KOPT-K1 (cell line): Measurements from ENCODE around the gene CYCS.
"Not testable (repeated sequence)": the region's sequence is repeated elsewhere in the genome, so short reads cannot be mapped to it uniquely, and the experiment has no call there.

Experiments used
- H3K27ac ChIP-seq: fragments of 200-600 bp; sonication (generic); 2 replicates; pipeline ENCODE4 v1.5.1; 2016; ENCODE audit warnings: antibody characterized with exemption, mild to moderate bottlenecking, low read depth, low read length; ENCODE audit not compliant: poor library complexity, severe bottlenecking
- H3K36me3 ChIP-seq: fragments of 200-600 bp; sonication (generic); 2 replicates; pipeline ENCODE4 v1.5.1; 2017; ENCODE audit warnings: antibody characterized with exemption, mild to moderate bottlenecking, low read length, moderate library complexity; ENCODE audit not compliant: insufficient read depth
- H3K9me3 ChIP-seq: fragments of 200-600 bp; sonication (generic); 2 replicates; pipeline ENCODE4 v1.5.1; 2017; ENCODE audit warnings: antibody characterized with exemption, low read length, mild to moderate bottlenecking; ENCODE audit not compliant: insufficient read depth, poor library complexity, severe bottlenecking

Gene CYCS

GRCh38 chr7:25125137-25125946, at the start of gene CYCS:
TSS of gene CYCS (minus strand) at chr7:25125260. CDS start at chr7:25124119, 1,141 bp downstream.
- peak within 1 kb of the TSS; percentile 82 for H3K27ac ChIP-seq
- no peaks in the 10 kb centered on the region for H3K9me3 ChIP-seq
- H3K36me3 ChIP-seq: peaks cover 33% of the 10 kb centered on the region

- H3K36me3 ChIP-seq: no peaks in the 10 kb centered on the region
- no peak overlapping the region for H3K27ac ChIP-seq
- H3K9me3 ChIP-seq: no peaks in the 10 kb centered on the region
Measured at GRCh38 chr7:25173184-25173583, 48.1 kb upstream of the CYCS start.

GRCh38 chr7:25171516-25171915, 46.5 kb upstream of the CYCS start:
- Histone ChIP-seq H3K9me3 (no peaks in the 10 kb centered on the region), H3K36me3 (no peaks in the 10 kb centered on the region), H3K27ac (no peak overlapping the region)

GRCh38 chr7:25171071-25171470, 46.0 kb upstream of the CYCS start:
- Histone ChIP-seq H3K27ac (no peak overlapping the region), H3K9me3 (no peaks in the 10 kb centered on the region), H3K36me3 (no peaks in the 10 kb centered on the region)

- Histone ChIP-seq H3K9me3 (no peaks in the 10 kb centered on the region), H3K27ac (no peak overlapping the region), H3K36me3 (0 out of 2 replicates have a peak, but pooled peaks cover 4% of the 10 kb centered on the region)
Measured at GRCh38 chr7:25169683-25170082, 44.6 kb upstream of the CYCS start.

- H3K27ac ChIP-seq: no peak overlapping the region
- H3K9me3 ChIP-seq: no peaks in the 10 kb centered on the region
- H3K36me3 ChIP-seq: 0 out of 2 replicates have a peak, but pooled peaks cover 4% of the 10 kb centered on the region
Measured at GRCh38 chr7:25168145-25168544, 43.1 kb upstream of the CYCS start.

- H3K36me3 ChIP-seq: 0 out of 2 replicates have a peak, but pooled peaks cover 4% of the 10 kb centered on the region
- no peak overlapping the region for H3K27ac ChIP-seq
- no peaks in the 10 kb centered on the region for H3K9me3 ChIP-seq
Measured at GRCh38 chr7:25167262-25167843, 42.3 kb upstream of the CYCS start.

- not testable (repeated sequence) for H3K9me3 ChIP-seq
Measured at GRCh38 chr7:25159983-25160596, 35.0 kb upstream of the CYCS start.

GRCh38 chr7:25158966-25159365, 33.9 kb upstream of the CYCS start:
- Histone ChIP-seq H3K27ac (no peak overlapping the region), H3K9me3 (no peaks in the 10 kb centered on the region)

More at GRCh38 chr7:25159983-25160596, 35.0 kb upstream of the CYCS start:
- not testable (repeated sequence) for H3K36me3 ChIP-seq, H3K27ac ChIP-seq

GRCh38 chr7:25151773-25152172, 26.7 kb upstream of the CYCS start:
- Histone ChIP-seq H3K36me3 (peaks cover 4% of the 10 kb centered on the region), H3K27ac (no peak overlapping the region), H3K9me3 (no peaks in the 10 kb centered on the region)

More at GRCh38 chr7:25158966-25159365, 33.9 kb upstream of the CYCS start:
- no peaks in the 10 kb centered on the region; the same call in none of the 2 replicates for H3K36me3 ChIP-seq

GRCh38 chr7:25149836-25150235, 24.8 kb upstream of the CYCS start:
- no peaks in the 10 kb centered on the region for H3K9me3 ChIP-seq
- H3K36me3 ChIP-seq: peaks cover 4% of the 10 kb centered on the region
- H3K27ac ChIP-seq: no peak overlapping the region

- no peaks in the 10 kb centered on the region for H3K9me3 ChIP-seq
- H3K27ac ChIP-seq: no peak overlapping the region
Measured at GRCh38 chr7:25148772-25149575, 23.9 kb upstream of the CYCS start.

GRCh38 chr7:25143763-25144162, 18.7 kb upstream of the CYCS start:
- Histone ChIP-seq H3K9me3 (no peaks in the 10 kb centered on the region), H3K27ac (no peak overlapping the region), H3K36me3 (no peaks in the 10 kb centered on the region)

More at GRCh38 chr7:25148772-25149575, 23.9 kb upstream of the CYCS start:
- peaks cover 4% of the 10 kb centered on the region; the same call in 1 of the 2 replicates for H3K36me3 ChIP-seq

- H3K27ac ChIP-seq: no peak overlapping the region
- no peaks in the 10 kb centered on the region for H3K9me3 ChIP-seq
Measured at GRCh38 chr7:25139536-25139935, 14.5 kb upstream of the CYCS start.

More at GRCh38 chr7:25139536-25139935, 14.5 kb upstream of the CYCS start:
- H3K36me3 ChIP-seq: 0 out of 2 replicates have a peak, but pooled peaks cover 5% of the 10 kb centered on the region
